Measurements from ENCODE around the gene HMCN1. TPM values are rescaled to one million over a fixed set of nuclear protein-coding genes. Genes with fewer than 3 reads are reported as not detected.

Gene HMCN1
- total and polyA plus RNA-seq, 9 donors: 1.4 to 26.6 (median 3.8) TPM

DNA sequence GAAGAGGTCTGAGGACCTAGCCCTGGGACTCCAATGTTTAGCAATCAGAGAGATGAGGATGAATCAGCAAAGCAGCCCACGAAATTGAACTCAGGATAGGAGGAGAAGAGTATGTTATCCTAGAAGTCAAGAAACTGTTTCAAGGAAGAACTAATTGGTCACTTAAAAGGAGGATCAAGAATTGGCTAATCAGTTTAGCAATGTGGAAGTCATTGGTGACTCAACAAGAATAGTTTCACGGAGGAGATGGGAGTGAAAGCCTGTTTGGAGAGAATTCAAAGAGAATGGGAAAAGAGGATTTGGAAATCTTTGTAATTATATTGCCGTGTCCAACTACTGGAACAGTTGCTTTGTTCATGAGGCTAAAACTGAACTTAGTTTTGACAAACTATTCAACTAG, 7.4 kb downstream of the HMCN1 start:
- Histone ChIP-seq H3K4me1 (ENCODE audit: insufficient read depth) (no peaks in the 10 kb centered on the region), H3K9me3 (no peaks in the 10 kb centered on the region), H3K36me3 (no peaks in the 10 kb centered on the region), H3K27me3 (no peaks in the 10 kb centered on the region), H3K27ac (no peak overlapping the region), H3K4me3 (no peak overlapping the region)
- 23 to 47% (median 39%) methylated on average over 3 of the region's 3 CpGs for WGBS, 3 donors
- TF ChIP-seq POLR2A (IDR thresholded peaks at IDR 0.05) (no peak), EP300 (IDR thresholded peaks at IDR 0.05) (no peak)
- TF ChIP-seq, protein P1, sequence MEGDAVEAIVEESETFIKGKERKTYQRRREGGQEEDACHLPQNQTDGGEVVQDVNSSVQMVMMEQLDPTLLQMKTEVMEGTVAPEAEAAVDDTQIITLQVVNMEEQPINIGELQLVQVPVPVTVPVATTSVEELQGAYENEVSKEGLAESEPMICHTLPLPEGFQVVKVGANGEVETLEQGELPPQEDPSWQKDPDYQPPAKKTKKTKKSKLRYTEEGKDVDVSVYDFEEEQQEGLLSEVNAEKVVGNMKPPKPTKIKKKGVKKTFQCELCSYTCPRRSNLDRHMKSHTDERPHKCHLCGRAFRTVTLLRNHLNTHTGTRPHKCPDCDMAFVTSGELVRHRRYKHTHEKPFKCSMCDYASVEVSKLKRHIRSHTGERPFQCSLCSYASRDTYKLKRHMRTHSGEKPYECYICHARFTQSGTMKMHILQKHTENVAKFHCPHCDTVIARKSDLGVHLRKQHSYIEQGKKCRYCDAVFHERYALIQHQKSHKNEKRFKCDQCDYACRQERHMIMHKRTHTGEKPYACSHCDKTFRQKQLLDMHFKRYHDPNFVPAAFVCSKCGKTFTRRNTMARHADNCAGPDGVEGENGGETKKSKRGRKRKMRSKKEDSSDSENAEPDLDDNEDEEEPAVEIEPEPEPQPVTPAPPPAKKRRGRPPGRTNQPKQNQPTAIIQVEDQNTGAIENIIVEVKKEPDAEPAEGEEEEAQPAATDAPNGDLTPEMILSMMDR (IDR thresholded peaks at IDR 0.05): no peak
- intact Hi-C loops (cut with DNase I): no loop called here
- no peak for DNase-seq

- Histone ChIP-seq H3K9me3 (no peaks in the 10 kb centered on the region), H3K27ac (no peak overlapping the region), H3K27me3 (no peaks in the 10 kb centered on the region), H3K4me1 (ENCODE audit: insufficient read depth) (no peaks in the 10 kb centered on the region), H3K4me3 (no peak overlapping the region), H3K36me3 (no peaks in the 10 kb centered on the region)
- intact Hi-C loops (cut with DNase I): no loop called here
- TF ChIP-seq, protein P1 (IDR thresholded peaks at IDR 0.05): no peak
- no peak for TF ChIP-seq EP300 (IDR thresholded peaks at IDR 0.05)
- TF ChIP-seq POLR2A (IDR thresholded peaks at IDR 0.05): no peak
- no peak for DNase-seq
Measured at GRCh38 chr1:185742403-185742802, 8.2 kb downstream of the HMCN1 start.

DNA sequence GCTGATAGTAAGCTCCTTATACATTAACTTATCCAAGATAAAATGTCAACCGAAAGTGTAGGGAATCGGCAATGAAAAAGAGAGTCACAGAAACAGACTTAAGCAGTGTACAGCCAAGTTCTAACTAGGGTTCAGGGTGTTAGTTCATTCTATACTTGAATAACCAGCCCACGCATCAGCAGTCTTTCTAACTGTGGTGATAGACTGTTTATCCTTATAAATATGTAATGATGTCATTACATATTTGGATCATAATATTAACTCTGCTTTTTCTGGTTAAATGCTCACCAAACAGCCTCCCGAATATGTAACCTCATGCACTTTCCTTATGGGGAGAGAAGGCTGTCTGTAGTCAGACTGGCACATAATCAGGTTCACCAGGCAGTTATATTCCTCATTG, 11.0 kb downstream of the HMCN1 start:
- intact Hi-C loops (cut with DNase I): no loop called here
- no peak overlapping the region for H3K27ac ChIP-seq
- no peaks in the 10 kb centered on the region for H3K4me1 ChIP-seq (ENCODE audit: insufficient read depth)
- 85 to 89% (median 89%) methylated on average over 4 of the region's 4 CpGs for WGBS, 3 donors
- no peak for DNase-seq
- no peak overlapping the region for H3K4me3 ChIP-seq
- TF ChIP-seq POLR2A (IDR thresholded peaks at IDR 0.05) (no peak), EP300 (IDR thresholded peaks at IDR 0.05) (no peak)
- TF ChIP-seq, protein P1 (IDR thresholded peaks at IDR 0.05): no peak
- H3K36me3 ChIP-seq: no peaks in the 10 kb centered on the region
- H3K27me3 ChIP-seq: no peaks in the 10 kb centered on the region
- H3K9me3 ChIP-seq: no peaks in the 10 kb centered on the region

DNA sequence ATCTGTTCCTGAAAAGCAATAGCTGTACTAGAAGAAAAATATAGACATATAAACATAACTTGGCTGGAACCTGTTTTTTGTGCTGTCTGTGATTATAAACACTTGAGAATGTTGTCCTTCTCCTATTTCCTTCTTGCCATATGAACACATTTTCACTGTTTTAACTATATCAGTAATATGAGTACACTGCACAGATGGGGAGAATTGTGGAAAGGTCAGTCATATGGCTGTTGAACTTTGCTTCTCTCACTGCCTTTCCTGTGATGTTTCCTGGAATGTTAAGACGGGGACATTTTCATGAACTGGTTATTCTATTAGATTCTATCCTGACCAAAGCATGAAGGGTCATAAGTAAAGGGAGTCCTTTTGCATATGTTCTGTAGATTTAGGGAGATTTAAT, 24.9 kb downstream of the HMCN1 start:
- no peaks in the 10 kb centered on the region for H3K9me3 ChIP-seq
- 66 to 81% (median 73%) methylated on average over 1 of the region's 1 CpG for WGBS, 3 donors
- intact Hi-C loops (cut with DNase I): no loop called here
- DNase-seq: no peak
- no peak overlapping the region for H3K4me3 ChIP-seq
- H3K4me1 ChIP-seq (ENCODE audit: insufficient read depth): no peaks in the 10 kb centered on the region
- H3K27me3 ChIP-seq: no peaks in the 10 kb centered on the region
- TF ChIP-seq EP300 (IDR thresholded peaks at IDR 0.05) (no peak), POLR2A (IDR thresholded peaks at IDR 0.05) (no peak)
- TF ChIP-seq, protein P1 (IDR thresholded peaks at IDR 0.05): no peak
- H3K36me3 ChIP-seq: no peaks in the 10 kb centered on the region
- H3K27ac ChIP-seq: no peak overlapping the region

- Histone ChIP-seq H3K27ac (no peak overlapping the region), H3K4me1 (ENCODE audit: insufficient read depth) (no peaks in the 10 kb centered on the region), H3K27me3 (no peaks in the 10 kb centered on the region), H3K9me3 (no peaks in the 10 kb centered on the region), H3K36me3 (no peaks in the 10 kb centered on the region), H3K4me3 (no peak overlapping the region)
- DNase-seq: no peak
- intact Hi-C loops (cut with DNase I): no loop called here
- TF ChIP-seq POLR2A (IDR thresholded peaks at IDR 0.05) (no peak), EP300 (IDR thresholded peaks at IDR 0.05) (no peak)
- TF ChIP-seq, protein P1 (IDR thresholded peaks at IDR 0.05): no peak
- 73 to 85% (median 80%) methylated on average over 3 of the region's 3 CpGs for WGBS, 3 donors
Measured at GRCh38 chr1:185761841-185762240, 27.6 kb downstream of the HMCN1 start.
